ENCODE measurements around the gene MLLT3.

MLLT3 gene

GRCh38 chr9:20376042-20376441 lies 246.3 kb downstream of the MLLT3 start:
- H3K79me2 ChIP-seq (ENCODE audit: low read length): no peaks in the 10 kb centered on the region
- H4K20me1 ChIP-seq (ENCODE audit: insufficient read depth, low read length): no peaks in the 10 kb centered on the region
- H3K4me1 ChIP-seq (ENCODE audit: low read length): peaks cover 9% of the 10 kb centered on the region
- H3K9me3 ChIP-seq (ENCODE audit: insufficient read depth, low read length): no peaks in the 10 kb centered on the region; the same call in 1 of the 2 replicates
- H3K4me3 ChIP-seq (ENCODE audit: low read length): no peak overlapping the region
- no peak overlapping the region for H3K4me2 ChIP-seq (ENCODE audit: low read length)
- H3K27me3 ChIP-seq (ENCODE audit: low read depth, low read length): no peaks in the 10 kb centered on the region
- H2AFZ ChIP-seq (ENCODE audit: low read depth, low read length): no peak overlapping the region
- TF ChIP-seq CTCF (IDR thresholded peaks at IDR 0.05; ENCODE audit: low read depth, low read length): no peak
- no peak for TF ChIP-seq EZH2phosphoT487 (IDR thresholded peaks at IDR 0.05; ENCODE audit: low read depth)
- H3K9ac ChIP-seq (ENCODE audit: low read length): no peak overlapping the region
- no peaks in the 10 kb centered on the region for H3K36me3 ChIP-seq (replicated peaks; ENCODE audit: low read depth, low read length)
- H3K27ac ChIP-seq (ENCODE audit: low read length): no peak overlapping the region

GRCh38 chr9:20373263-20373662 lies 249.0 kb downstream of the MLLT3 start:
- no peak overlapping the region for H2AFZ ChIP-seq (ENCODE audit: low read depth, low read length)
- no peaks in the 10 kb centered on the region for H4K20me1 ChIP-seq (ENCODE audit: insufficient read depth, low read length)
- H3K27ac ChIP-seq (ENCODE audit: low read length): no peak overlapping the region
- H3K9me3 ChIP-seq (ENCODE audit: insufficient read depth, low read length): no peaks in the 10 kb centered on the region; the same call in 1 of the 2 replicates
- TF ChIP-seq CTCF (IDR thresholded peaks at IDR 0.05; ENCODE audit: low read depth, low read length): no peak
- no peak for TF ChIP-seq EZH2phosphoT487 (IDR thresholded peaks at IDR 0.05; ENCODE audit: low read depth)
- H3K9ac ChIP-seq (ENCODE audit: low read length): no peak overlapping the region
- H3K4me1 ChIP-seq (ENCODE audit: low read length): peaks cover 9% of the 10 kb centered on the region
- H3K4me2 ChIP-seq (ENCODE audit: low read length): no peak overlapping the region
- H3K4me3 ChIP-seq (ENCODE audit: low read length): no peak overlapping the region
- no peaks in the 10 kb centered on the region for H3K79me2 ChIP-seq (ENCODE audit: low read length)
- H3K36me3 ChIP-seq (replicated peaks; ENCODE audit: low read depth, low read length): no peaks in the 10 kb centered on the region
- no peaks in the 10 kb centered on the region for H3K27me3 ChIP-seq (ENCODE audit: low read depth, low read length)

- Histone ChIP-seq H3K27me3 (ENCODE audit: low read depth, low read length) (no peaks in the 10 kb centered on the region), H3K36me3 (replicated peaks; ENCODE audit: low read depth, low read length) (no peaks in the 10 kb centered on the region), H3K4me3 (ENCODE audit: low read length) (no peak overlapping the region), H3K79me2 (ENCODE audit: low read length) (no peaks in the 10 kb centered on the region), H3K9me3 (ENCODE audit: insufficient read depth, low read length) (no peaks in the 10 kb centered on the region; the same call in 1 of the 2 replicates), H3K9ac (ENCODE audit: low read length) (no peak overlapping the region), H3K4me1 (ENCODE audit: low read length) (peaks cover 9% of the 10 kb centered on the region), H4K20me1 (ENCODE audit: insufficient read depth, low read length) (no peaks in the 10 kb centered on the region), H3K4me2 (ENCODE audit: low read length) (no peak overlapping the region), H3K27ac (ENCODE audit: low read length) (no peak overlapping the region), H2AFZ (ENCODE audit: low read depth, low read length) (no peak overlapping the region)
- TF ChIP-seq EZH2phosphoT487 (IDR thresholded peaks at IDR 0.05; ENCODE audit: low read depth) (no peak), CTCF (IDR thresholded peaks at IDR 0.05; ENCODE audit: low read depth, low read length) (no peak)
These were observed 252.9 kb downstream of the MLLT3 start for GRCh38 chr9:20369391-20369790.

GRCh38 chr9:20367855-20368254 lies 254.4 kb downstream of the MLLT3 start:
- Histone ChIP-seq H3K79me2 (ENCODE audit: low read length) (no peaks in the 10 kb centered on the region), H3K36me3 (replicated peaks; ENCODE audit: low read depth, low read length) (no peaks in the 10 kb centered on the region), H3K27me3 (ENCODE audit: low read depth, low read length) (no peaks in the 10 kb centered on the region), H3K27ac (ENCODE audit: low read length) (no peak overlapping the region), H4K20me1 (ENCODE audit: insufficient read depth, low read length) (no peaks in the 10 kb centered on the region), H3K4me2 (ENCODE audit: low read length) (no peak overlapping the region), H3K4me1 (ENCODE audit: low read length) (no peaks in the 10 kb centered on the region), H3K4me3 (ENCODE audit: low read length) (no peak overlapping the region), H2AFZ (ENCODE audit: low read depth, low read length) (no peak overlapping the region), H3K9me3 (ENCODE audit: insufficient read depth, low read length) (no peaks in the 10 kb centered on the region), H3K9ac (ENCODE audit: low read length) (no peak overlapping the region)
- TF ChIP-seq CTCF (IDR thresholded peaks at IDR 0.05; ENCODE audit: low read depth, low read length) (no peak), EZH2phosphoT487 (IDR thresholded peaks at IDR 0.05; ENCODE audit: low read depth) (no peak)

Measured in OCI-LY3 (cell line).